MM.1S (cell line): ENCODE data around the gene HPS5.
"Not testable (repeated sequence)": the region's sequence is repeated elsewhere in the genome, so short reads cannot be mapped to it uniquely, and the experiment has no call there.

Experiments
- DNase-seq: peaks from one replicate; pipeline ENCODE4 v3.0.0-alpha.2; 2015
- H2AFZ ChIP-seq: fragments of 300-600 bp; sonication (generic); 2 replicates; pipeline ENCODE4 v1.6.0; 2016; ENCODE audit warnings: antibody characterized with exemption, low read length
- H3F3A ChIP-seq: fragments of 300-600 bp; sonication (generic); 2 replicates; pipeline ENCODE4 v1.6.1; 2016; ENCODE audit warnings: mild to moderate bottlenecking, antibody characterized with exemption, low read length, moderate library complexity, mixed read lengths; ENCODE audit not compliant: insufficient read depth
- H3K27ac ChIP-seq: fragments of 300-600 bp; sonication (generic); 2 replicates; pipeline ENCODE4 v1.5.1; 2016; ENCODE audit warnings: mild to moderate bottlenecking, low read length
- H3K27me3 ChIP-seq: fragments of 300-600 bp; sonication (generic); replicated peaks from 2 replicates; pipeline ENCODE4 v1.6.0; 2016; ENCODE audit warnings: low read length; ENCODE audit not compliant: insufficient read depth
- H3K36me3 ChIP-seq: fragments of 300-600 bp; sonication (generic); replicated peaks from 2 replicates; pipeline ENCODE4 v1.6.1; 2016; ENCODE audit warnings: mild to moderate bottlenecking, low read length, mixed read lengths; ENCODE audit not compliant: insufficient read depth
- H3K4me1 ChIP-seq: fragments of 300-600 bp; sonication (generic); 2 replicates; pipeline ENCODE4 v1.6.1; 2016; ENCODE audit warnings: low read length, mixed read lengths
- H3K4me2 ChIP-seq: fragments of 300-600 bp; sonication (generic); 2 replicates; pipeline ENCODE4 v1.6.0; 2016; ENCODE audit warnings: low read depth, low read length
- H3K4me3 ChIP-seq: fragments of 300-600 bp; sonication (generic); 2 replicates; pipeline ENCODE4 v1.5.1; 2016; ENCODE audit warnings: low read length, mixed read lengths
- H3K79me2 ChIP-seq: fragments of 300-600 bp; sonication (generic); 2 replicates; pipeline ENCODE4 v1.6.1; 2016; ENCODE audit warnings: mixed run types, low read length, mixed read lengths
- H3K9ac ChIP-seq: fragments of 300-600 bp; sonication (generic); 2 replicates; pipeline ENCODE4 v1.6.1; 2016; ENCODE audit warnings: low read length, mixed read lengths
- H3K9me2 ChIP-seq: fragments of 300-600 bp; sonication (generic); replicated peaks from 2 replicates; pipeline ENCODE4 v1.6.1; 2016; ENCODE audit warnings: mild to moderate bottlenecking, low read length, mixed read lengths; ENCODE audit not compliant: insufficient read depth
- H3K9me3 ChIP-seq: fragments of 300-600 bp; sonication (generic); replicated peaks from 2 replicates; pipeline ENCODE4 v1.6.1; 2016; ENCODE audit warnings: mild to moderate bottlenecking, low read length, mixed read lengths; ENCODE audit not compliant: insufficient read depth
- H4K20me1 ChIP-seq: fragments of 300-600 bp; sonication (generic); 2 replicates; pipeline ENCODE4 v1.6.1; 2016; ENCODE audit warnings: mild to moderate bottlenecking, low read length, moderate library complexity, mixed read lengths; ENCODE audit not compliant: insufficient read depth
- EZH2 ChIP-seq: fragments of 300-600 bp; sonication (generic); optimal IDR thresholded peaks from 2 replicates; pipeline ENCODE3; 2017; ENCODE audit warnings: low read depth, mild to moderate bottlenecking, antibody characterized with exemption, low read length, mixed read lengths
- EZH2phosphoT487 ChIP-seq: fragments of 300-600 bp; sonication (generic); IDR thresholded peaks from 2 replicates; pipeline ENCODE4 v1.6.1; 2018; ENCODE audit warnings: antibody characterized with exemption, low read length
- TF ChIP-seq, protein P1 (sequence below): fragments of 300-600 bp; sonication (generic); IDR thresholded peaks from 2 replicates; pipeline ENCODE4 v1.5.1; 2016; ENCODE audit warnings: antibody characterized with exemption, low read length, mixed read lengths

Gene HPS5

DNA sequence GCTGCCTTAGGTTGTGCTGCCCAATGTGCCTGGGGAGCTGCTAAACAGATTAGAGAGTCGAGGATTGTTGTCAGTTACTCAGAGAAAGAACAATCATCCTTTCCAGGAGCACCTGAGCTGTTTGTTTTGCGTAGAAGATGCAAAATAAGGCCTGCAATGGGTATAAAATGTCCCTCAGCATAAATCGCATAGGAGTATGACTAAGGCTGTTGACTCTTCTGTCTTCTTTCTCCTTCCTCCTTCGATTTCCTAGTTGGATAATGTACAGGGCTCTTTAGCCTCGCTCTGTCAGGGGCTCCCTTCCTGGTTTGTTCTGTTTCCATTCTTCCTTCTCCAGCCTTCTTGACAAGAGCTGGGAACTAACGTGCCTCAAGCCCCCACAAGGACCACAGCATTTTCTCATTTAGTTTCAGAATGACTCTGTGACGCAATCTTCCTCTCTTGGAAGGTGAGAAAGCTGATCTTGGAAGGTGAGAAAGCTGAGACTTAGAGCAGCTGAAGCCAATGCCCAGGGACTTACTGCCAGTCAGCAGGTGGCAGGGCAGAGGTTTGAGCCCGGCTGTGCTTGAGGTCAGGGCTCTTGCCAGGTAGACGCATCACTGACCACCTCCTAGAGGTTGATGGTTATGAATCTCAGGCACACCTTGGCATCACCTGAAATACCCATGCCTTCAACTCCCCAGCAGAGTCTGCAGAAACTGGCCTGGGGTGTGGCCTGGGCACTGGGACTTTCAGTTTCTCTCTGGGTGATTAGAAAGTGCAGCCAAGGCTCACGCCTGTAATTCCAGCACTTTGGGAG, 54.4 kb downstream of the HPS5 start:
- not testable (repeated sequence) for H3K9me2 ChIP-seq, H3K27me3 ChIP-seq, H3K79me2 ChIP-seq, H3K9ac ChIP-seq, H3K4me1 ChIP-seq, H4K20me1 ChIP-seq, H3K36me3 ChIP-seq, H2AFZ ChIP-seq, H3F3A ChIP-seq, H3K9me3 ChIP-seq
- TF ChIP-seq, protein P1, sequence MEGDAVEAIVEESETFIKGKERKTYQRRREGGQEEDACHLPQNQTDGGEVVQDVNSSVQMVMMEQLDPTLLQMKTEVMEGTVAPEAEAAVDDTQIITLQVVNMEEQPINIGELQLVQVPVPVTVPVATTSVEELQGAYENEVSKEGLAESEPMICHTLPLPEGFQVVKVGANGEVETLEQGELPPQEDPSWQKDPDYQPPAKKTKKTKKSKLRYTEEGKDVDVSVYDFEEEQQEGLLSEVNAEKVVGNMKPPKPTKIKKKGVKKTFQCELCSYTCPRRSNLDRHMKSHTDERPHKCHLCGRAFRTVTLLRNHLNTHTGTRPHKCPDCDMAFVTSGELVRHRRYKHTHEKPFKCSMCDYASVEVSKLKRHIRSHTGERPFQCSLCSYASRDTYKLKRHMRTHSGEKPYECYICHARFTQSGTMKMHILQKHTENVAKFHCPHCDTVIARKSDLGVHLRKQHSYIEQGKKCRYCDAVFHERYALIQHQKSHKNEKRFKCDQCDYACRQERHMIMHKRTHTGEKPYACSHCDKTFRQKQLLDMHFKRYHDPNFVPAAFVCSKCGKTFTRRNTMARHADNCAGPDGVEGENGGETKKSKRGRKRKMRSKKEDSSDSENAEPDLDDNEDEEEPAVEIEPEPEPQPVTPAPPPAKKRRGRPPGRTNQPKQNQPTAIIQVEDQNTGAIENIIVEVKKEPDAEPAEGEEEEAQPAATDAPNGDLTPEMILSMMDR = peak; percentile 10; the same call in 1 of the 2 replicates
- H3K27ac ChIP-seq = peak overlapping the region; percentile 29; the same call in 1 of the 2 replicates
- DNase-seq = peak; percentile 45
- H3K4me2 ChIP-seq = peak overlapping the region; percentile 45
- peak overlapping the region; percentile 8; the same call in 1 of the 2 replicates for H3K4me3 ChIP-seq

DNA sequence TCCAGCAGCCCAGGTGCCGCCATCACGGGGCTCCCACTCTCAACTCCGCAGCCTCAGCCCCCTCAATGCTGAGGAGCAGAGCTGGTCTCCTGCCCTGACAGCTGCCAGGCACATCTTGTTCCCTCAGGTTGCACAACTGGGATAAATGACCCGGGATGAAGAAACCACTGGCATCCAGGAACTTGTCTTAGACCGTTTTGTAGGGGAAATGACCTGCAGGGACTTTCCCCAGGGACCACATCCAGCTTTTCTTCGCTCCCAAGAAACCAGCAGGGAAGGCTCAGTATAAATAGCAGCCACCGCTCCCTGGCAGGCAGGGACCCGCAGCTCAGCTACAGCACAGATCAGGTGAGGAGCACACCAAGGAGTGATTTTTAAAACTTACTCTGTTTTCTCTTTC, 56.0 kb downstream of the HPS5 start, which contains the start of gene SAA1:
Gene SAA1, plus strand, starts transcription at position 316 of the 400 bp plus-strand sequence. CDS start 624 bp downstream, outside the sequence.
- H3K9me2 ChIP-seq = no peaks in the 10 kb centered on the region
- H3F3A ChIP-seq = 0 out of 2 replicates have a peak, but pooled peaks cover 4% of the 10 kb centered on the region
- 0 out of 2 replicates have a peak, but pooled peaks cover 4% of the 10 kb centered on the region for H3K4me1 ChIP-seq
- peaks cover 9% of the 10 kb centered on the region; the same call in 1 of the 2 replicates for H3K27me3 ChIP-seq
- no peaks in the 10 kb centered on the region for H3K9me3 ChIP-seq
- TF ChIP-seq EZH2 (no peak), EZH2phosphoT487 (no peak)
- TF ChIP-seq, protein P1 = no peak
- no peak within 1 kb of the TSS for H2AFZ ChIP-seq
- no peaks in the 10 kb centered on the region for H4K20me1 ChIP-seq
- H3K4me3 ChIP-seq = no peak within 1 kb of the TSS
- no peak within 1 kb of the TSS for H3K9ac ChIP-seq
- H3K27ac ChIP-seq = no peak within 1 kb of the TSS
- H3K79me2 ChIP-seq = no peaks in the 10 kb centered on the region
- DNase-seq = no peak
- H3K36me3 ChIP-seq = no peaks in the 10 kb centered on the region
- no peak within 1 kb of the TSS for H3K4me2 ChIP-seq

- TF ChIP-seq EZH2 (no peak), EZH2phosphoT487 (no peak)
- TF ChIP-seq, protein P1 = no peak
- Histone ChIP-seq H3K9ac (no peak overlapping the region), H4K20me1 (no peaks in the 10 kb centered on the region), H3K4me2 (no peak overlapping the region), H3K27me3 (peaks cover 9% of the 10 kb centered on the region; the same call in 1 of the 2 replicates), H3K9me2 (no peaks in the 10 kb centered on the region), H3K36me3 (no peaks in the 10 kb centered on the region), H2AFZ (no peak overlapping the region), H3F3A (0 out of 2 replicates have a peak, but pooled peaks cover 4% of the 10 kb centered on the region), H3K4me1 (0 out of 2 replicates have a peak, but pooled peaks cover 4% of the 10 kb centered on the region), H3K79me2 (no peaks in the 10 kb centered on the region), H3K27ac (no peak overlapping the region), H3K4me3 (no peak overlapping the region), H3K9me3 (no peaks in the 10 kb centered on the region)
- DNase-seq = no peak
Measured at GRCh38 chr11:18264677-18265555, 57.0 kb downstream of the HPS5 start.
